Ishikawa (cell line): ENCODE results near the gene EDC3.

ENCODE experiments used
- CEBPB ChIP-seq: IDR thresholded peaks from 2 replicates; pipeline ENCODE4 v1.6.1; 2012
- CREB1 ChIP-seq: IDR thresholded peaks from 2 replicates; pipeline ENCODE4 v1.6.1; 2012; ENCODE audit warnings: low read depth
- EP300 ChIP-seq: IDR thresholded peaks from 2 replicates; pipeline ENCODE4 v1.6.1; 2012; ENCODE audit warnings: borderline replicate concordance
- RAD21 ChIP-seq: IDR thresholded peaks from 2 replicates; pipeline ENCODE4 v1.6.1; 2012; ENCODE audit warnings: low read depth
- TAF1 ChIP-seq: IDR thresholded peaks from 2 replicates; pipeline ENCODE4 v1.6.1; 2012; ENCODE audit warnings: low read depth, mild to moderate bottlenecking
- YY1 ChIP-seq: IDR thresholded peaks from 2 replicates; pipeline ENCODE4 v1.6.1; 2012; ENCODE audit warnings: low read depth
- ZBTB7A ChIP-seq: IDR thresholded peaks from 2 replicates; pipeline ENCODE4 v1.6.1; 2012; ENCODE audit warnings: low read depth
- TF ChIP-seq, protein P1 (sequence below): IDR thresholded peaks from 2 replicates; pipeline ENCODE4 v1.6.1; 2012; ENCODE audit warnings: low read depth, mild to moderate bottlenecking
- TF ChIP-seq, protein P2 (sequence below): IDR thresholded peaks from 2 replicates; pipeline ENCODE4 v1.6.1; 2012

DNA sequence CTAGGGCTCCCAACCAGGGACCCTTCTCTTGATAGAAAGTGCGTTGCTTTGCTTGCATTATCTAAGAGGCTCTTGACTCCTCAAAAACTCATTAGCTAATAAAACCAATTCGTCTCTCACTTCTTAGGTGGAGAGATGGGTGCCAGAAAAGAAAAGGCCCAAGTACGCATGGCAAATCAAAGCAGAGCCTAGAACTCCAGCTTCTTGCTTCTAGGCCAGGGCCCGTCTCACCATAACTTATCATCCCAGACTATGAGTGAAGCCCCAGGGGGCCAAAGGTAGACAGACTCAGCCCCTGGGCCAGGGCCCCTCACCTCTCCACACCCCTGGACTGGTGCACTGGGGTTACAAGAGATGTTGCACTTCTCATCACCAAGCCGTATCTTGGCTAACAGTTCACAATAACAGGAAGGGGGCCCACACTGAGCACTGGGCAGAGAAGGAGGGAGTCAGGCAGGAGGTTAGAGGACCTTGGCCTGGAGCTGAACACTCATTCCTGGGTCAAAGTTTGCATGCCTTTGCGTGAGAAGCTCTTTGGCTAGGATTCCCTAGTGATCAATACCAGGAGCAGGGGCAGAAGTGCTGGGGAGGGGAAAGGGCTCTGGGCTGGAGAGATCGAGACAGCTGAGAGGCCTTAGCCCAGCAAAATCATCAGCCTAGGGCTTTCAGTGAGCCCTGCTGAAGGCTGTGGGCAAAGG, 34.9 kb upstream of the EDC3 start:
- TF ChIP-seq YY1, result no peak
- no peak for TF ChIP-seq CEBPB
- no peak for TF ChIP-seq EP300
- TF ChIP-seq, protein P1, sequence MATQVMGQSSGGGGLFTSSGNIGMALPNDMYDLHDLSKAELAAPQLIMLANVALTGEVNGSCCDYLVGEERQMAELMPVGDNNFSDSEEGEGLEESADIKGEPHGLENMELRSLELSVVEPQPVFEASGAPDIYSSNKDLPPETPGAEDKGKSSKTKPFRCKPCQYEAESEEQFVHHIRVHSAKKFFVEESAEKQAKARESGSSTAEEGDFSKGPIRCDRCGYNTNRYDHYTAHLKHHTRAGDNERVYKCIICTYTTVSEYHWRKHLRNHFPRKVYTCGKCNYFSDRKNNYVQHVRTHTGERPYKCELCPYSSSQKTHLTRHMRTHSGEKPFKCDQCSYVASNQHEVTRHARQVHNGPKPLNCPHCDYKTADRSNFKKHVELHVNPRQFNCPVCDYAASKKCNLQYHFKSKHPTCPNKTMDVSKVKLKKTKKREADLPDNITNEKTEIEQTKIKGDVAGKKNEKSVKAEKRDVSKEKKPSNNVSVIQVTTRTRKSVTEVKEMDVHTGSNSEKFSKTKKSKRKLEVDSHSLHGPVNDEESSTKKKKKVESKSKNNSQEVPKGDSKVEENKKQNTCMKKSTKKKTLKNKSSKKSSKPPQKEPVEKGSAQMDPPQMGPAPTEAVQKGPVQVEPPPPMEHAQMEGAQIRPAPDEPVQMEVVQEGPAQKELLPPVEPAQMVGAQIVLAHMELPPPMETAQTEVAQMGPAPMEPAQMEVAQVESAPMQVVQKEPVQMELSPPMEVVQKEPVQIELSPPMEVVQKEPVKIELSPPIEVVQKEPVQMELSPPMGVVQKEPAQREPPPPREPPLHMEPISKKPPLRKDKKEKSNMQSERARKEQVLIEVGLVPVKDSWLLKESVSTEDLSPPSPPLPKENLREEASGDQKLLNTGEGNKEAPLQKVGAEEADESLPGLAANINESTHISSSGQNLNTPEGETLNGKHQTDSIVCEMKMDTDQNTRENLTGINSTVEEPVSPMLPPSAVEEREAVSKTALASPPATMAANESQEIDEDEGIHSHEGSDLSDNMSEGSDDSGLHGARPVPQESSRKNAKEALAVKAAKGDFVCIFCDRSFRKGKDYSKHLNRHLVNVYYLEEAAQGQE, result no peak
- no peak for TF ChIP-seq RAD21
- TF ChIP-seq TAF1, result no peak
- TF ChIP-seq ZBTB7A, result no peak
- no peak for TF ChIP-seq CREB1
- TF ChIP-seq, protein P2, sequence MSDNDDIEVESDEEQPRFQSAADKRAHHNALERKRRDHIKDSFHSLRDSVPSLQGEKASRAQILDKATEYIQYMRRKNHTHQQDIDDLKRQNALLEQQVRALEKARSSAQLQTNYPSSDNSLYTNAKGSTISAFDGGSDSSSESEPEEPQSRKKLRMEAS, result no peak
